Anterior cingulate cortex (tissue), 58 donors: ENCODE data around the gene KCNQ1.

ENCODE experiments used
- DNase-seq, 58 donors: peaks; one replicate each; lab custom pipeline; 2025; lab: John Stamatoyannopoulos, UW

The KCNQ1 gene

GRCh38 chr11:2540223-2540991, 95.6 kb downstream of the KCNQ1 start:
- DNase-seq, result no peak

GRCh38 chr11:2540992-2541680, 96.3 kb downstream of the KCNQ1 start:
- DNase-seq, result no peak

DNA sequence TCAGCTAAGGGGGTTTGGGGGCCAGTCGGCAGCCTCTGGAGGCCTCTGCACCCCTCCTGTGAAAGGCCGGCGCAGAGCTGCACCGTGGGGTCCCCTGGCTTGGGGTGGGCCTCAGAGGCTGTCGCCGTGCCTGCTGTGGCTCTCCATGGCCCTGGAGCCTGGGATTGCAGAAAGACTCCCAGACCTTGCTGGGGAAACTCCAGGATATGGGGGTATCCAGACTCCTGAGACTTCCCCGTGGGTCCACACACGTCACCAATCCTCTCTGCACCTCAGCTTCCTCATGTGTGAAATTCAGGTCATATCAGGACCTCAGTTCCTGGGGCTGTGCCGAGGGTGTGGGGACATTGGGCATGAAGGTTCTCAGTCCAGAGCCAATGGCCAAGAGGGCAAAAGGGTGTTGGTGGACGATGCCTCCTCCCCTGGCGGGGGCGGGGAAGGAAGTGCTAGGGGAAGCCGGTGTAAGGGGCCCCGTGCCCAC, 97.1 kb downstream of the KCNQ1 start:
- no peak for DNase-seq

DNA sequence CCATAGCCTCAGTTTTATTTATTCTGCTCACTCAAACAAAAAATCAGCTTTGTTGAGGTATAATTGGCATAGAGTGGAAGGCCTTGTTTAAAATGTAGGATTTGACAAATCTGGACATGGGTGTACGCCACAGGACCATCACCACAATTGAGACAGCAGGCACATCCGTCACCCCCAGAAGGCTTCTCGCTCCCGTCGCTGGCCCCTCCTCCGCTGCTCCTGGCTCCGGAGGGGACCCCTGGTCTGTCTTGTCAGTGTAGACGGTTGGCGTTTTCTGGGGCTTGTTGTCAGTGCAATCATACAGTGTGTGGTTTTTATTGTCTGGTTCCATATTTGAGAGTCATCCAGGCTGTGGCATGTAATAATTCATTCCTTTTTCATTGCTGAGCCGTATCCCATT, 97.6 kb downstream of the KCNQ1 start:
- no peak for DNase-seq

GRCh38 chr11:2547806-2548205, 103.0 kb downstream of the KCNQ1 start:
- DNase-seq, result no peak

DNA sequence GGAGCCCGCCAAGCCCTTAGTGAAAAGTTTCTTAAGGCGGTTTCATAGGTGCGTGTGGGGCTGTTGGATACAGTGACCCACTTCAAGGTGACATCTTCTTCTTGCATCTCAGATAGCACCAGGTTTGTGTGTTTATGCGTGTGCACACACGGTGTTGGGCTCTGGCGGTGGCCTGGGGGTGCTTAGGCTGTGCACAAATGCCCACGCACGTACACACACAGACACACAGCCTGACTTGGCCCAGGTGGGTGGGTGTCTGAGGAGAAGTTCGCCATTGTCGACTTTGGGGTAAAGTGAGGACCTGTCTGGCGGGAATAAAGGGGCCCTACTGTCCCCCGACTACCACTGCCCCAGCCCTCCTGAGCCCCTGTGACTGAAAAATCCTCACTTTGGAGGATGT, 103.8 kb downstream of the KCNQ1 start:
- DNase-seq, result no peak

DNA sequence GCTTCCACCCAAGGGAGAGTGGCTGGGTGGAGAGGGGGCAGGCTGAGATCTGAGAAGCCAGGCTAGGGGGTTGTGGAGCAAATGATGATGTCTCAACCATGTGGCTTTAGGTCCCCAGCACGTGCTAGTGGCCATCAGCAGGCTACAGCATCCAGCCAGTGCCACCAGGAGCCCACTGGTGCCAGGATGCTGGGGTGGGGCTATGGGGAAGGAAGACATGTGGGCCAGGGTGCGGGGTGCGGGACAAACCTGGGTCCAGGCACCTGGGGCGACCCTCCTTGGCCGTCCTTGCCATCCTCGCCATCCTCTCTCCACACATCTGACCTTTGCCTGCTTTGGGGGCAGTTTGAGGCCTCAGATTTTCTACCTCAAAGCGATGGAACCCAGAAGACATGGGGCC, 104.3 kb downstream of the KCNQ1 start:
- no peak for DNase-seq

DNA sequence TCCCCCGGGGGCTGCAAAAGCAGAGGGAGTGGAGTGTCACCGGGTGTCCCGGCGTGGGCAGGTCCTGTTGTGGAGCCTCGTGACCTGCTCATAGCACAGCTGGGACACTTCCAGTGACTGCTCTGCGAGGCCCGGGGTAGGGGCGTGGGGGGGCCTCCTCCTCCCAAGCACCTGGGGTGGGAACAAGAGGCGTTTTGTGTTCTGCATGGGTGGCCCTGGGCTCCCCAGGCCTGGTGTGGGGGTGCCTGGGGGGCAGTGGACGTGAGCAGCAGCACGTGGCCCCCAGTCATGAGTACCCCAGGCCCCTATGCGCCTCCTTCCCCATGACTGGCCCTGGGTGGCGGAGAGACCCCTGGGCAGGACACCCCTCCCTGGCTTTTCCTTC, 104.7 kb downstream of the KCNQ1 start:
- DNase-seq, result no peak

DNA sequence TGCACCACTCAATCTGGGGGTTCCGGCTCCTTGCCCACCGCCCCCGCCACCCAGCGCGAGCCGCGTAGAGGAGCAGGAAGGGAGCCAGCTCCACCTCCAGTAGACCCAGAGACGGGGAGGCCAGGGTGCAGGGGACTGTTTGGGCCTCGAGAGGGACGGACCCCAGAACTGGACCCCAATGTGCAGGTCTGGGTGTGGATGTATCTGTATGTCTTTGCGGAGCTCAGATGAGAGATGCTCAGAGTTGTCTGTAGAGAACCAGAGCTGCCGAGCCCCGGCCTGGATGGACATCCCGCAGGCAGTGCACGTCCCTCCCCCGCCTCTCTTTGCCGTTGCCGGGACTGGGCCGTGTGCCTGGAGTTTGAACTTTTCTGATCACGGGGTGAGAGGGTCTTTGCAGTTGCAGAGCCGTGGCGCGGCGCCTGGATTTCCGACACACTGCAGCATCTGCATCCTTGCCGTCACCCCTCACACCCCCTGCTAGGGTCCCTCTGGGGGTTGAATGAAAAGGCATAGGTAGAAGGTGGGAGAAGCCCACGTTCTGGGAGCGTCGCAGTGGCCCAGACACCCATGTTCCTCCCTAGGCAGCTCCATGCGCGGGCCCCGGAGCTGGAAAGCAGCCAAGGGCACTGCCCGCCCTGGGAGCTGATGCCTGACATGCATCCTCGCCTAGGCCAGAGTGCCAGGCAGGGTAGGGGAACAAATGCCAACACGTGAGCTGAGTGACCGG, 105.2 kb downstream of the KCNQ1 start:
- DNase-seq, result peak in 18 of 58 donors; percentile 12 to 58 (median 33)

- DNase-seq, result no peak
Measured at GRCh38 chr11:2550606-2550970, 105.8 kb downstream of the KCNQ1 start.

- DNase-seq, result no peak
Measured at GRCh38 chr11:2551131-2551530, 106.3 kb downstream of the KCNQ1 start.

GRCh38 chr11:2552210-2552609, 107.4 kb downstream of the KCNQ1 start:
- DNase-seq, result no peak

DNA sequence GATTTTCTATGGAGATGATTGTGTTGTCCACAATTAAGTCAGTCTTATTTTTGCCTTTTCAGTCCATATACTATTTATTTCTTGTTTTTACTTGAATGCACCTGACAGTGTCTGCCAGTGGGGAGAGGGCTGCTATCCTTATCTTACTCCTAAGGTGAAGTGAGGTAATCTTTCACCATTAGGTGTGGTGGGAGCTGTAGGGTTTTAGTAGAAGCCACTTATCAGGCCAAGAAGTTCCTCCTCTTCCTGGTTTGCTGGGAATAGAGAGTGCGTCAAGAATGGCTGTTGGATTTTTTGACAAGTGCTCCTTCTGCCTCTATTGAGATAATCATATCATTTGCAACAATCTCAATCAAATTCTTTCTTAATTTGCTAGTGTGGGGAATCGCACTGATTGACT, 108.4 kb downstream of the KCNQ1 start:
- DNase-seq, result no peak

DNA sequence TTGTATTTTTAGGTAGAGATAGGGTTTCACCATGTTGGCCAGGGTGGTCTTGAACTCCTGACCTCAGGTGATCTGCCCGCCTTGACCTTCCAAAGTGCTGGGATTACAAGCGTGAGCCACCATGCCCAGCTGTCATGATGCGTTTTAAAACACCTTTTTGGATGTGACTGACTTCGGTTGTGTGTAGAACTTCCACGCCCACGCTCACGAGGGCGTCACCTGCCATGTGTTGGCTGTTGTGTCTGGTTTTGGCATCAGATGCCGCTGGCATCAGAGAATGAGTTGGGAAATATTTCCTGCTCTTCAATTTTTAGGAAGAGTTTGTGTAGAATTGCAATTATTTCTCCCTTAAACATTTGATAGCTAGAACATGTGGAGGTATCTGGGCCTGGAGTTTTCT, 109.1 kb downstream of the KCNQ1 start:
- no peak for DNase-seq

DNA sequence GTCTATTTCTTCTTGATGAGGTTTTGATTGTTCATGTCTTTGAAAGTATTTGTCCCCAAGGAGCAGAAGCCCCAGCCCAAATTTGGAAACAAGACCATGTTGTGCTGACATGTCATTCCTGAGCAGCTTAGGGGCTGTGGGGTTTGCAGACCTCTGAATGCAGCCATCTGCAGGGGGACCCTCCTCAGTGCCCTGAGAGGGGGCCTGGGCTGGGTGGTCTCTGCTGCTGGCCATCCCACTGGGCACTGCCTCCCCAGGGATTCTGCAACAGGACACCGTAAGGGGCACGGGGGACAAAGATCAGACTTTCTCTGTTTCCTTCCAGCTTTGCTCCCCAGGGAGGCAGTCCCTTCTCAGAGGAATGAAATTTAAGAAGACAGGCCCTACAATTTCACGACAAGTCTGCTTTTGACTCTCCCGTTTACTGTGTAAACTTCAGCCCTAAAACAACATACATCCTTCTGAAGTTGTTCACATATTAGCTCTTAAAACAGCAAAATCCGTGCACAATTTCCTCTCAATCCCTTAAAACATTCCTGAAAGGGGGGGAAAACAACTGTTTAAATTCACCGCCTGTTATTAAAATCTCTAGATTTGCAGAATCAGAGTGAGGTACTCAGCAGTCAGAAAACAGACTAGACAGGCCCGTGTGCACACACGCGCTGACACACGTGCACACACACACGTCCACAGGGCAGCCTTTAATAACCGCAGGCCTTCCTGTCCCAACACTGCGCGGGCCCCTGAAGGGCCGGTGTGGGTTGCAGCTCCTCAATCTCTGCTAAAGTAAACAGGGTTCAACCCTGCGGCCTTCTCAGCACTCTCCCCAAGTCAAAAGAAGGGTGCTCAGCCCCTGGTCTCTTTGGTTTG, 109.8 kb downstream of the KCNQ1 start:
- no peak for DNase-seq

DNA sequence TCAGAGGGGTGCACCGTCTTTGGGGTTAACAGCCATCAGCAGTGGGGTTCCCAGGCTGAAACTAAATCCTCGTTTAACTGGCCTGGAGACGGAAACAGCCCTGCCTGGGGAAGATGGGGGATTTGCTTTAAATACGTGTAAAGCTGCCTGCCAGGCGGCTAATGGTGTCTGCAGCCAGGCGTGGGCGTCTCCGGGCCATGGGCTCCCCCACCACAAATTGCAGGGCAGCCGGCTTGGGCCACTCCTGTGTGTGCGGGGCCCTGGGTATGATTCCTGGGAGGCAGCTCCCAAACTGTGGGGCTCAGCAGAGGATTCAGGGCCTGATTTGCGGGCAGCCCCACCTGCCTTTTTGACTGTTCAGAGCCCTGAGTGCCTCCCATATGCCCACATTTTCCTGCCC, 110.5 kb downstream of the KCNQ1 start:
- no peak for DNase-seq

DNA sequence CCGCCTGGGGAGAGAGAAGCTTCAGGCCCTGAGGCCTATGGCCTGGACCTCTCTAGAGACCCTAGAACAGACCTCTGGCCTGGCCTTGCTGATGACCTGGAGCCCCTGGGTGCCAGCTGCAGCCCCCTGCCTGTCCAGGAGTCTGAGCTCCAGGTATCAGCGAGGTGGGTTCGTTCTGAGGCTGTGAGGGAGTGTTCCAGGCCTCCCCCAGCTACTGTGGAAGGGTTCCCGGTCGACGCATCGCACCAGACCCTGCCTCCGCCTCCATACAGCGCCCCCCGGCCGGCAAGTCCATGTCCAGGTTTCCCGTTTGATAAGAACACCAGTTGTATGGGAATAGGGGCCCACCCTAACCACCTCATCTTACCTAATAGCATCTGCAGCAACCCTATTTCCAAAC, 111.1 kb downstream of the KCNQ1 start:
- no peak for DNase-seq

- no peak for DNase-seq
Measured at GRCh38 chr11:2557381-2557780, 112.6 kb downstream of the KCNQ1 start.

- DNase-seq, result no peak
Measured at GRCh38 chr11:2558397-2558796, 113.6 kb downstream of the KCNQ1 start.

DNA sequence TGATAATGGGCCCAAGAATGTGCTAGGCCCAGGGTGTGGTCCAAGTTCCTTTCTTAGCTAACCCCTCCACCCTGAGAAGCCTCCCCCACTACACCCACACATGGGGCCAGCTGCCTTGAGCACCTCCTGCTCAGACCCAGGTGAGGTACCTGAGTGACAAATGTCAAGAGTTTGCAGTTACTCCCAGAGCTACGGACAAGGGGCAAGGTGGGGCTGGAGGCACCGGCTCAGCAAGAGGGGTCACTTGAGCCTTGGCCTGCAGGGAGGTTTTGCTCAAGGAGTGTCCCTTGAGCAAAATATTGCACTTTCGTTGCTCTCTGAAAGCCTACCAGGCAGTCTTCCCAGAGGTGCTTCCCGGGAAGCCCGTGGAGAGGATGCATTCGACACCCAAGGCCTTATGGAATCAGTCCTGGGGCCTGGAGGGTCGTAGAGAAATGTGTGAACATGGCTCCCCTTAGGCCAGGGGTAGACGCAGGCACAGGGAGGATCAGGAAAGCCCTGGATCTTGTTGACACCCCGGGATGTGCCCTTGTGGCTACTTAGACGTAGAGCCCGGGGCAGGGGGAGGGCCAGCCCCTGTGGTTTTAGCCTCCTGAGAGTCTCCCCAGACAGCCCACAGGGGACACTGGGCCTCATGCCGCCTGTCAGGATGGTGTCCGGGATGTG, 114.2 kb downstream of the KCNQ1 start:
- DNase-seq, result no peak
